ENCODE measurements around the gene BAD.

BAD gene

DNA sequence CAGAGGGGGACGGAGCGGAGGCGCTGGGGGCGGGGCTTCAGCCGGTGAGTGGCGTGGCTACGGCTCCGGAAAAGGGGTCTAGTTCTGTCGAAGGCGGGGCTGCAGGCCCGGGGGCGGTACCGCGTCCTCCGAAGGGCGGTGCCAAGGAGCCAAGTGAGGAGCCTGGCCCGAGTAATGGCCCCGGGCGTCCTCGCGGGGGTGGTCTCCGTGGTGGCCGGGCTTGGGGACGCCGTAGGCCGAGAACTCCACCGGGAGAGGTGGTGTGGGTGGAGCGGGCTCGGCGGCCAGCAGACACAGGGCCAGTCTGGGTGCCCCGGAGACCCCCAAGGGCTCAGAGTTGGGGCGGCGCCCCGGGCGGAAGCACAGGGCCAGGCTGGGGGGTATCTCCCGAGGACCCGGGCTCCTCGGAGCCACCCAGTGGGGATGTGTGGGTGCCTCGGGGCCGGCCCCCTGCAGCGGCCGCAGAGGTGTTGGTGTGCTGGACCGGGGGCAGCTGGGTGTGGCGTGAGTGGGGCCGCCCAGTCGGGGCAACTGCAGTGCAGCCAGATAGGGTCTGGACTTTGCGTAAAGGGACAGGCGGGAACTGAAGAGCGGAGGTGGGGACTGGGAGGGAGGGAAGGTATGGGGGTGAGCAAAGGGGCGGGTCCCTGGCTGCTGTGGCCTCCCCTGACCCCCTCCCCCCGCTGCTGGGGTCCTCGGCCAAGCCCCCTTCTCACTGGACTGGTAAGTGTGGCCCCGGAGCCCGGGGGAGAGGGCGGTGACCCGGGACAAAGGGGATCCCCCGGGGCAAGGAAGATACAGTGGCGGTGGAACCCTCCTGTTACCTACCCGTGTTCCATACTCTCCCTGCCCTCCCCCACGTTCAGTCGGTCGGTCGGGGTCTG is 42.7 kb downstream of the BAD start:
- peak; percentile 70 for DNase-seq

DNA sequence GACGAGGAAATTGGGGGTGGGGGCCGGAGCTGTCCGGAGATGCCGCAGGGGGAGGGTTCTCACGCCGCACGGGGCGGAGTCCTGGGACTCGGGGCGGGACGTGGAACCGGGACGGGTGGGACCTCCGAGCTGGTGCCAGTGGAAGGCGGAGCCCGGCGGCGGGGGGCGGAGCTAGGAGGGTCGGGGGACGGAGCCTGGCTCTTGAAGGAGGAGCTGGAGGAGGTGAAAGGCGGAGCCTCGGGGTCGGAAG is 43.3 kb downstream of the BAD start:
- peak; percentile 100 for DNase-seq

DNA sequence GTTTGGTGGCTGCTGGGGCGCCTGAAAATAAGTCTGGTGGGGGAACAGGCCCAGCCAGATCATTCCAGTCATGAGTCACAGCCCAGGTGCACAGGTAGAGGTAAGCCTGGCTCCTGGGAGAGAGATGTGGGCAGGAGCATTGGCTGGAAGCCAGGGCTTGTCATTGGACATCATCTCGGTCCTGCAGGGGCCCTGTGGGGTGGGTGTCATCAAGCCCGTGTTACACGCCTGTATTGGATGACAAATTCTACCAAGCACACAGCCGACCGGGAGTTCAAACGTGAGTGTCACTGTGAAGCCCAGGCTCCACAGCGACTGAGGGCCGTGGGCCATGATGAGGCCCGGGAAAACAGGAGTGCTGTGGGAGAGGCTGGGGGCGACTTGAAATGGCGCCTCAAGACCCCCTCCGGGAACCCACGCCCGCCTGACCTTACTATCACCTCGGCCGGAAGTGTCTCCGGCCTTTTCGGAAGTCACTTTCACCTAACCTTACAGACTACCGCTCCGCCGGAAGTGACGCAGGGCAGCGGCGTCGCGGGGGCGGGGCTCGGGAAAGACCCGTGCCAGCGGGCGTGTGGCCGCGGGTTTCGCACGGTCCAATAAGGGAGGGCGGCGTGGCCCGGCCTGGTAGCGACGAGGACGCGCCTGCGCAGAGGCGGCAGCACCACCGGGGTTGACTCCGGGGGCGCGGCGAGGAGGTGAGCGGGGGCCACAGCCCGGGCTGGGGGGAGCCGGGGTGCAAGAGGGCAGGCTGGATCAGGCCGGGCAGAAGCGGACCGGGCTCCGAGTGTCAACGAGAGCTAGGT is 43.8 kb downstream of the BAD start, which contains the start of gene FKBP2:
Gene FKBP2, plus strand, starts transcription at position 661 of the 806 bp plus-strand sequence. CDS start 1,293 bp downstream, outside the sequence.
- peak; percentile 99 for DNase-seq

DNA sequence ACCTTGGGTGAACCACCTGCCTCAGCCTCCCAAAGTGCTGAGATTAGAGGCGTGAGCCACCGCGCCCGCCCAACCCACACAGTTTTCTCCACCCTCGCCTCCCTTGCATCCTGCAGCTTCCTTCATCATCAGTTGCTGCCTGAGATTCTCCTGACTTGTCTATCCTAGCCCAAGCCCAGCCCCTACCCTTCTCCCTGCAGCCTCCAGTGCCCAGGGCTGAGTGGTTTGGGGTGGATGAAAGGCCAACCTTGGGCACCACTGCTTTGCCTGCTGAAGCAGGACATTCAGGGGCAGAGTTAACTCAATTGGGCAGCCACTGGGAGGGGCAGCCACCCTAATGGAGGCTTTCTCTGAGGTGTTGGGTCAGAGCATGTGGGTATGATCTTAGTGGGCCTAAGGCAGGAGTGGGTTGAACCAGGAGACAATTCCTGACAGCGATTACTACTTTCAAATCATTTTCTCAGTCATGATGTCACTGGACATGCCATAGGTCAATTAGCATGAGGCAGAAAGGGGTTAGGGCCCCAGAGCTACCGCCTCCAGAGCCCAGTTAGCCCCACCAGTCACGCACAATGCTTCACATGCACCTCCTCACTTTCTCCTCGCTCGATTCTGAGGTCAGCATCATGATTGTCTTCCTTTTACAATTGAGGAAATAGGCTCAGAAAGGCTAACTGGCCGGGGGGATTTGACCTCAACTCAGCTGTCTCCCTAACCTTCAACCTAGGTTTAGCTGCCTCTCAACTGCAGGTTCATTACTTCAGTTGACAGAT is 44.6 kb downstream of the BAD start:
- no peak for DNase-seq

DNA sequence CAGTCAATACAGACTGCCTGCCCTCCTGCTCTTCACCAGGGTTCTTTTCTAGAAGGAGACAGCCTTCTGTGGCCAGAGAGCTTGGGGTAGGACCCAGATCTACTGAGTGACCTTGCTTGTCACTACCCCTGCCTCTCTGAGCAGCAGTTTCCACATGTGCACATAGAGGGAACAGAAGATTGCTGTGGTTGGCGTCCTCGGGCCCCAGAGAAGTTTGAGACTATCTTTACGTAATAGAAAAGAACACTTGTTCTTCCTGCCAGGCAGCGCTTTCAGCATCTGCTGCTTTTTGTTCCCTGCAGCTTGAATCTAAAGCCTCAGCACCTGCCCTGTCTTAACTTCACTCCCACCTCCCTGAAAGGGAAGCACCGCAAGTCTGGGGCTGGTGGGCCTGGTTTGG is 45.5 kb downstream of the BAD start:
- no peak for DNase-seq

DNA sequence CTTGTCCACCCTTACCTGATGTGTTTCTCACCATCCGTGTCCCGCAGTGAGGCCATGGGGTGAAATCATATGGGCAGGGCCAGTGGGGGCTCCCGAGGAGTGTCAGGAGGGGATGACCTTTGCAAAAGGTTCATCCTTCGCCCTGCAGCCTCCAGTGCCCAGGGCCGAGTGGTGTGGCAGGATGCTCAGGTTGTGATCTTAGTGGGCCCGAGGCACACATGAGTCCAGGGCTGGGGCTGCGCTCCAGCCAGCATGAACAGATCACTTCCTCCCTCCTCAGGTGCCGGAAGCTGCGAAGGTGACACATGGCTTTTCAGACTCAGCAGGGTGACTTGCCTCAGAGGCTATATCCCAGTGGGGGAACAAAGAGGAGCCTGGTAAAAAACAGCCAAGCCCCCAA is 46.4 kb downstream of the BAD start:
- DNase-seq = no peak

DNA sequence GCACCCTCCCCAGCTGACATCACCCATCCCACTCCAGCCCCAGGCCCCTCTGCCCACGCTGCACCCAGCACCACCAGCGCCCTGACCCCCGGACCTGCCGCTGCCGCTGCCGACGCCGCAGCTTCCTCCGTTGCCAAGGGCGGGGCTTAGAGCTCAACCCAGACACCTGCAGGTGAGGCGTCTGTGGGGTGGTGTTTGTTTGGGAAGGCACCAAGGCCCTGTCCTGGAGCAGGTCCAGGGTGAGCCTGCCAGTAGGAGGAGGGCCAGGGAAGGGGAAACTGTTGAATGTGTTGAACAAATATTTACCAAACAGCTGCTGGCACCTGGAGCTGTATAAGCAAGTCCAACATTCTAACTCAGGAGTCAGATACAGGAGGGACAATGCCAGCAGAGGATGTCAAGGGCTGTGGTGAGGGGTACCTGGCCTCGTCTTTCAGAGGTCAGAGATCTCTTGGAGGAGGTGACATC is 46.9 kb downstream of the BAD start:
- no peak for DNase-seq

DNA sequence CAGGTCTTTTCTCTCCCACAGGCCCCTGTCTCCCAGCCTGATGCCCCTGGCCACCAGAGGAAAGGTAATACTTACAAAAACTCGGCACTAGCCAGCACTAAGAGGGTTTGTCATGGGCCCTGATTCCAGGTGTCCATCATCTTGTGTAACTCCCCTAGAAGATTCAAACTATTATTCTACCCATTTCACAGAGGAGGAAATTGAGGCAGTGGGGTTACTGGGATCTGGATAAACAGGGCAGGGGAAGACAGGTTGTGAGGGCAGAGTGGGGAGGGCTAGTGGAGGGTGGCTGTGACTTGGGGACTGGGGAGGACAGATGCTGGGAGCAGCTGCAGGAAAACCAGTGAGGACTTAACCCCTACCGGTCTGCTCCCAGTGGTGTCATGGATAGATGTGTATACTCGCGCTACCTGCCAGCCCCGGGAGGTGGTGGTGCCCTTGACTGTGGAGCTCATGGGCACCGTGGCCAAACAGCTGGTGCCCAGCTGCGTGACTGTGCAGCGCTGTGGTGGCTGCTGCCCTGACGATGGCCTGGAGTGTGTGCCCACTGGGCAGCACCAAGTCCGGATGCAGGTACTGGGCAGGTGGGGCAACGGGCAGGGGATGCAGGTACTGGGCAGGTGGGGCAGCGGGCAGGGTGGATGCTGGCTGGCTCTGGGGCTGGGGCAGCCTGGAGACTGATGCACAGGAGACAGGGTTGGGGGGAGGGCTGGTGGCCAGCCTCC is 48.9 kb downstream of the BAD start:
- no peak for DNase-seq

DNA sequence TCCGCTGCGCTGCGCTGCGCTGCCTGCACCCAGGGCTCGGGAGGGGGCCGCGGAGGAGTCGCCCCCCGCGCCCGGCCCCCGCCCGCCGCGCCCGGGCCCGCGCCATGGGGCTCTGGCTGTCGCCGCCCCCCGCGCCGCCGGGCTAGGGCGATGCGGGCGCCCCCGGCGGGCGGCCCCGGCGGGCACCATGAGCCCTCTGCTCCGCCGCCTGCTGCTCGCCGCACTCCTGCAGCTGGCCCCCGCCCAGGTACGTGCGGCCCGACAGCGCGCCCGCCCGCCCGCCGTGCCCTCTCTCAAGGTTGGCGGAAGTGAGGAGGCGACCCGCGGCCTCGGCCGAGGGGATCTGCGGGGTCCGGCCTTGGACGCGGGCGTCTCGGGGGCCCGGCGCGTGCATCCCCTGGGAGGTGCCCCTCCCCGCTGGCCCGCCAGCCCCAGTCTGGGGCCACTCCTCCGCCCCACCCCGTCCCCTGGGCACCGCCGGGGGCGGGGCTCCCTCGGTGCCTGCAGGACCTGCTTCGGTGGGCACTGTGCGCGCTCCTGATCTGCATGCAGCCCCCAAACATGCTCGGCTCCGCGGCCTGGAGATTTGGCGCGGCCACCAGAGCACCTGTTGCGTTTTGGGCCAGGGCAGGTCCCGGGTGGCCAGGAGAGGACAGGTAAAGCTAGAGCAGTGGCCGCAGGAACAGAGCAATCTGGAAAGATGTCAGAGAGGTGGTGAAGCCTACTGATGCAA is 49.7 kb downstream of the BAD start:
- no peak for DNase-seq

DNA sequence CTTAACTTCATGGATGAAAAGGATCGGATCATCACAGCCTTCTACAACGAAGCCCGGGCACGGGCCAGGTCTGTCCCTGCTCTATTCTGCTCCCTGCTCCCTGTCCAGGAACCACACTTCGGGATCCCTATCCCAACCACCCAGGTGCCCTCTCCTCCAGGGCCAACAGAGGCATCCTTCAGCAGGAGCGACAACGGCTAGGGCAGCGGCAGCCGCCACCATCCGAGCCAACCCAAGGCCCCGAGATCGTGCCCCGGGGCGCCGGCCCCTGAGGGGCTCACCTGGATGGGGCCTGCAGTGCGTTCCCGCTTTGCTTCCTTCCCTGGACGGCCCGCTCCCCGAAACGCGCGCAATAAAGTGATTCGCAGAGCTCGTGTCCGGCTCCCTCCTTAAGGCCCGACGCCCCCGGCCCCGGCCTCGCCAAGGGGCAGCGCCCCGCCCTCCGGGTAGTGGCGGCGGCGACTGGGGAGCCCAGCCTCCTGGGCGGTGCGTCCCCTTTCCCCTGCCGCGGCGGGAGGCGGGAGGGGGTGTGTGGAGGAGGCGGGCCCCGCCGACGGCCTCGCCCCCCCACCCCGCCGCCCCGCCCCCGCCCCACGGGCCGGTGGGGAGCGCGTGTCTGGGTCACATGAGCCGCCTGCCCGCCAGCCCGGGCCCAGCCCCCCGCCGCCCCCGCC is 50.4 kb downstream of the BAD start, which contains the start of gene VEGFB:
Gene VEGFB, plus strand, starts transcription at position 672 of the 674 bp plus-strand sequence. CDS start 250 bp downstream, outside the sequence.
- peak; percentile 83 for DNase-seq

DNA sequence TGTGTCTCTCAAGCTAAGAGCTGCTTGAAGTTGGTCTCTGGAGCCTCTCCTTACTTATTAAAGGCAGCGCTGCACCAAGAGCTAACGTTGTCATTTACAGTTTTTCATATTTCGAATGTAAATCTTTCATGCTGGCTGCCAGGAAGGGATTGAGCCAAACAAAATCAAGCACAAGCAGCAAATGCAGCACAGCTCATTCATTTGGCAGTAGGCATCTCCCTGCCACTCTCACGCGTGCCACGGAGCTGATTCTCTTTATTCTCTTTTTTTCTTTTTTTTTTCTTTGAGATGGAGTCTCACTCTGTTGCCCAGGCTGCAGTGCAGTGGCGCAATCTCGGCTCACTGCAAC is 51.5 kb downstream of the BAD start:
- no peak for DNase-seq

DNA sequence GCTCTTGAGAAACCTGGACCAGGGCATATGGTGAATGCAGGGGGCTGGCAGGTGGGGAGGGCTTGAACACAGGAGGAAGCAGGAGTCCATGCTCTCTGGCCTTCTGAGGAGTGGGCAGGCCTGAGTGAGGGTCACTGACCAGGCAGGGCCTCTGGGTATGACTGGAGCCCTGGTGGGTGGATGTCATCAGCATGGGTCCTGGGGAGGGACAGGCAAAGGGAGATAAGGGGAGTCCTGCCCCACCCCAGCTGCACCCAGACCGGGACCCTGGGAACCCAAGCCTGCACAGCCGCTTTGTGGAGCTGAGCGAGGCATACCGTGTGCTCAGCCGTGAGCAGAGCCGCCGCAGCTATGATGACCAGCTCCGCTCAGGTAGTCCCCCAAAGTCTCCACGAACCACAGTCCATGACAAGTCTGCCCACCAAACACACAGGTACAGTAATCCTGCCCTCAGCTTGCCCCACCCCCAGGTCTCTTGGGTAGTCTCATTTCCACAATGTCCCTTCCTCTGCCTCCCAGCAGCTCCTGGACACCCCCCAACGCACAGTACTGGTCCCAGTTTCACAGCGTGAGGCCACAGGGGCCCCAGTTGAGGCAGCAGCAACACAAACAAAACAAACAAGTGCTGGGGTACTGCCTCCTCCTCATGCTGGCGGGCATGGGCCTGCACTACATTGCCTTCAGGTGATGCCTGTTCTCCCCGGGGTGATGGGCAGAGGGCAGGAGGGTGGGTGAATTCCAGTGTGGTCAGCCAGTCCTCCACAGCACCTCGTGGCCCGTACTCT is 52.1 kb downstream of the BAD start:
- DNase-seq = no peak

DNA sequence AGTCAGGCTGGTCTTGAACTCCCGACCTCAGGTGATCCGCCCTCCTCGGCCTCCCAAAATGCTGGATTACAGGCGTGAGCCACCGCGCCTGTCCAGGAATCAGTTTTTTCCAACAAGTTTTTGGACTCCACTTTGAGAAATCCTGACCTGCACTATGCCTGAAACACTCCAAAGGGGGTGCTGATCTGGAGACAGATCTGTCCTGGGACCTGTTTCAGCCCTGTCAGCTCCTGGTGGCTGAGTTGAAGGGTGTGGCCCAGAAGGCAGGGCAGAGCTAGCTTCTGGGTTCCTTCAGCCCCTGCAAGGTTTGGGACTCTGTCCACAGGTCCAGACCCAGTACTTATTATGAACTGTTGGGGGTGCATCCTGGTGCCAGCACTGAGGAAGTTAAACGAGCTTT is 52.9 kb downstream of the BAD start:
- no peak for DNase-seq

DNA sequence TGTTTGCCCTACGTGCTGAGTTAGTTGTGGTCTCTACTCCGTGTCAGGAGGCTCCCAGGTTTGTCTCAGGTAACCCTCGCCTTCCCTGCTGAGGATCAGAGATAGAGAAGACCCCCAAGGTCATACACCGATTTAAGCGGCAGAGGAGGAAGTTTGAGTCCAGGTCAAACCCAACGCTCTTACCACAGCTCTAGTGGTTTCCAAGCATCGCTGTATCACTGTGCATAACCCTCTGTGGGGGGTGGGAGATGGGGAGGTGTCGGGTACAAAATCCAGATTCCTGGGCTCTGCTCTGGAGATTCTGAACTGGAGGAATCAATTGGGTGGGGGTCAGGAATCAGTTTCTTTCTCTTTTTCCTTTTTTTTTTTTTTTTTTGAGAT is 53.5 kb downstream of the BAD start:
- DNase-seq = no peak

DNA sequence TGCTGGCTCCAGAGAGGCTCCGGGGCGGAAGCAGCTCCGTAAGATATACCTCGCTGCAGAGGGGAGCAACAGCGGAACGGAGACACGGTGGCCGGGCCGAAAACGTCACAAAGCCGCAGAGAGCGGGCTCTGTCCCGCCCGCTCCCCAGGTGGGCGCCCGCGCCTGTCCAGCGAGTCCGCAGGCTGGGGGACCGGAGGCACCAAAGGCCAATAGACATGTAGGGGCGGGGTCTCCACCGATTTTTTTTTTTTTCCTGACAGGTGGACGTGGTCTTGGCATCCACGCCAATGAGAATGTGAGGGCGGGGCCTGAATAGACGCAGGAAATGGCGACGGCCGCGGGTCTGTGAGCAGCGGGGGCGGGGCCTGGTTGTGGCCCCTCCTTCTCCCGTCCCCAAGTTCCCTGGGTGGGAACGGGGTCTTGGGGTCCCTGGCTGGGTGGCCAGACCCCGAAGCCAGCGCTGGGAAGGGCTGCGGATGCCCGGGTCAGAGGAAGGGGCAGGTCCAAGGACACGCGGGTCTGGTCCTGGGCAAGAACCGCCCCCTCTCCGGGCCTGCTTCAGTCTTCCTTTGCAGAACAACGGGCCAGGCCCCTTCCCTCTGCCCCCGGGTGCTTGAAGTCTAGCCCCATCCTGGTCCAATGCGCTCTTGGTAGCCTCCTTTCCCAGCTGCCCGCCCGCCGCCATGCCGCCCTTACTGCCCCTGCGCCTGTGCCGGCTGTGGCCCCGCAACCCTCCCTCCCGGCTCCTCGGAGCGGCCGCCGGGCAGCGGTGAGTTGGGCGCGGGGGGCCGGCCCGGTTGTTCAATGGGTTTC is 54.1 kb downstream of the BAD start, which contains the start of gene DNAJC4:
Gene DNAJC4, plus strand, starts transcription at position 378 of the 814 bp plus-strand sequence. Its CDS starts 307 bp downstream, at position 685.
- DNase-seq = peak; percentile 95

DNA sequence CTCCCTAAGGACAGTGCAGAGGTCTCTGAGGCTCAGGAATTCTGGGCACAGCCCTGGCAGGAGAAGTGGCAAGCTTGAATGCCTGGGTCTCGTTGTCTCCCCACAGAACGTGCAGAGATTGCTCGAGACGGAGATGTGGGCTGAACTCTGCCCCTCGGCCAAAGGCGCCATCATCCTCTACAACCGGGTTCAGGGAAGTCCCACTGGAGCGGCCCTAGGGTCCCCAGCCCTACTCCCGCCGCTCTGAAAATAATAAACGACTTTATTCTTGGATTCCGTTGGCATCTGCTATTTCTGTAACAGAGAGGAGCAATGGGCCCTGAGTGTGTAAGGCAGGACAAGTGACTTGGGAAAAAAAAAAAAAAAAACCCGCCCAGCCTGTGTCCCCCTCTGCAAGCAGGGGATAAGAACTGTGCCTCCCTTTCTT is 54.7 kb downstream of the BAD start:
- no peak for DNase-seq

DNA sequence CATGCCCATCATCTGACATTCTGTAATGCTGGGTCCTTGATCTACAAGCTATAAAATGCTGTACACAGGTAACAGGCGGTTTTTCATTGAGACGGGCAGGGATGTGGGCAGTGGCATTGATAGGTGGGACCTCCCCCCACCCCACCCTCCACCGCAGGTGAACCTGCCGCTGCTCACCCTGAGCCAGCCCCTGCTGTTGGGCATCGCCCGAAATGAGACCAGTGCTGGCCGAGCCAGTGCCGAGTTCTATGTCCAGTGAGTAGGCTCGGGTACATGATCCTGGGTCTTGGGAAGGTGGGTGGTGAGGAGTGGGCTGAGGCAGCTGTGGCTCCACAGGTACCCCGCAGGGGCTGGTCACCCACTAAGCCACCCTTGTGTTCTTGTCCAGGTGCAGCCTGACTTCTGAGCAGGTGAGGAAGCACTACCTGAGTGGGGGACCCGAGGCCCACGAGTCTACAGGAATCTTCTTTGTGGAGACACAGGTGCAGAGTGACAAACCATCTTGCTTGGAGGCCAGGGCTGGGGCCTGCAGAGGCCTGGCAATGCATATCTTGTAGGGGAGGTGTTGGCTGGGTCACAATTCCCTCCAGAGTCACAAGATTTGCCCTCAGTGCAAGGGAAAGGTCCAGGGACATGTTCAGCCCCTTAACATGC is 55.2 kb downstream of the BAD start:
- peak; percentile 19 for DNase-seq

DNA sequence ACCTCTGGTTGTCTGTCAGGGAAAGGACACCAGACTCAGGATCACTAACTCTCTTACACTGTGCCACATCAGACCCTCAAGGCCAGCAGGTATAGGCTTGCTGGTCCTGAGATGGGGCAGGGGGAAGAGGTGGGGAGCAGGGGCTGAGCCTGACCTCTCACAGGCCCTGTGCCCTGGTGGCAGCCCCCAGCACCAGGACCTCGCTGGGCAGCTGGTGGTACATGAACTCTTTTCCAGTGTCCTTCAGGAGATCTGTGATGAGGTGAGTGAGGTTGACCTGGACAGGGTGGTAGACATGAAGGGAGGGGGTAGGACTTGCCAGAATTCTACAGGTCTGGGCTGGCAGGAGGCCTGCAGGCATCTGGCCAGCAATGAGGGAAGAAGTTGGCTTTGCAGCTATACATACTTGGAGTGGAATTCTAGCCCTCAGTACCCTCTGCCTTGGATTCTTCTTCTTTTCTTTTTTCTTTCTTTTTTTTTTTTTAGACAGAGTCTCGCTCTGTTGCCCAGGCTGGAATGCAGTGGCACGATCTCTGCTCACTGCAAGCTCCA is 57.0 kb downstream of the BAD start:
- peak; percentile 20 for DNase-seq
